HTERT RPE-1 (cell line): ENCODE data around the gene SIAH2.

Source experiments
- in situ Hi-C: fragments of 300-500 bp; cut with MboI; formaldehyde crosslinking; loops from 4 replicates; pipeline ENCODE4 v1.14.3; 2020; ENCODE audit warnings: low sequenced_read_pairs

The SIAH2 gene

GRCh38 chr3:150736316-150736719, 26.7 kb downstream of the SIAH2 start:
- in situ Hi-C loops: no loop called here

- in situ Hi-C loops: no loop called here
Observed at GRCh38 chr3:150734795-150735119, 28.2 kb downstream of the SIAH2 start.

GRCh38 chr3:150733936-150734794, 28.8 kb downstream of the SIAH2 start:
- in situ Hi-C loops: no loop called here

GRCh38 chr3:150733373-150733935, 29.5 kb downstream of the SIAH2 start:
- in situ Hi-C loops: no loop called here

- in situ Hi-C loops: no loop called here
Observed at GRCh38 chr3:150729682-150730360, 33.1 kb downstream of the SIAH2 start.

GRCh38 chr3:150727653-150728502, 35.1 kb downstream of the SIAH2 start:
- in situ Hi-C loops: no loop called here

- in situ Hi-C loops: no loop called here
Observed at GRCh38 chr3:150725548-150725947, 37.4 kb downstream of the SIAH2 start.

- in situ Hi-C loops: no loop called here
Observed at GRCh38 chr3:150723946-150724345, 39.0 kb downstream of the SIAH2 start.

GRCh38 chr3:150722267-150722666, 40.7 kb downstream of the SIAH2 start:
- in situ Hi-C loops: no loop called here

GRCh38 chr3:150721285-150722130, 41.5 kb downstream of the SIAH2 start:
- in situ Hi-C loops: no loop called here

GRCh38 chr3:150720444-150720843, 42.5 kb downstream of the SIAH2 start:
- in situ Hi-C loops: no loop called here

GRCh38 chr3:150710097-150710496, 52.9 kb downstream of the SIAH2 start:
- in situ Hi-C loops: no loop called here

- in situ Hi-C loops: no loop called here
Observed at GRCh38 chr3:150703756-150704344, 59.1 kb downstream of the SIAH2 start, which contains the start of gene ERICH6. ERICH6 (minus strand) TSS chr3:150703920; CDS start chr3:150703898, 22 bp downstream.

GRCh38 chr3:150703299-150703755, 59.6 kb downstream of the SIAH2 start:
- in situ Hi-C loops: no loop called here

GRCh38 chr3:150699068-150699639, 63.8 kb downstream of the SIAH2 start:
- in situ Hi-C loops: no loop called here

GRCh38 chr3:150697646-150698045, 65.3 kb downstream of the SIAH2 start:
- in situ Hi-C loops: no loop called here

- in situ Hi-C loops: no loop called here
Observed at GRCh38 chr3:150691414-150692040, 71.4 kb downstream of the SIAH2 start.
